Measurements from ENCODE around the gene PKDCC.

PKDCC gene, protein sequence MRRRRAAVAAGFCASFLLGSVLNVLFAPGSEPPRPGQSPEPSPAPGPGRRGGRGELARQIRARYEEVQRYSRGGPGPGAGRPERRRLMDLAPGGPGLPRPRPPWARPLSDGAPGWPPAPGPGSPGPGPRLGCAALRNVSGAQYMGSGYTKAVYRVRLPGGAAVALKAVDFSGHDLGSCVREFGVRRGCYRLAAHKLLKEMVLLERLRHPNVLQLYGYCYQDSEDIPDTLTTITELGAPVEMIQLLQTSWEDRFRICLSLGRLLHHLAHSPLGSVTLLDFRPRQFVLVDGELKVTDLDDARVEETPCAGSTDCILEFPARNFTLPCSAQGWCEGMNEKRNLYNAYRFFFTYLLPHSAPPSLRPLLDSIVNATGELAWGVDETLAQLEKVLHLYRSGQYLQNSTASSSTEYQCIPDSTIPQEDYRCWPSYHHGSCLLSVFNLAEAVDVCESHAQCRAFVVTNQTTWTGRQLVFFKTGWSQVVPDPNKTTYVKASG

DNA sequence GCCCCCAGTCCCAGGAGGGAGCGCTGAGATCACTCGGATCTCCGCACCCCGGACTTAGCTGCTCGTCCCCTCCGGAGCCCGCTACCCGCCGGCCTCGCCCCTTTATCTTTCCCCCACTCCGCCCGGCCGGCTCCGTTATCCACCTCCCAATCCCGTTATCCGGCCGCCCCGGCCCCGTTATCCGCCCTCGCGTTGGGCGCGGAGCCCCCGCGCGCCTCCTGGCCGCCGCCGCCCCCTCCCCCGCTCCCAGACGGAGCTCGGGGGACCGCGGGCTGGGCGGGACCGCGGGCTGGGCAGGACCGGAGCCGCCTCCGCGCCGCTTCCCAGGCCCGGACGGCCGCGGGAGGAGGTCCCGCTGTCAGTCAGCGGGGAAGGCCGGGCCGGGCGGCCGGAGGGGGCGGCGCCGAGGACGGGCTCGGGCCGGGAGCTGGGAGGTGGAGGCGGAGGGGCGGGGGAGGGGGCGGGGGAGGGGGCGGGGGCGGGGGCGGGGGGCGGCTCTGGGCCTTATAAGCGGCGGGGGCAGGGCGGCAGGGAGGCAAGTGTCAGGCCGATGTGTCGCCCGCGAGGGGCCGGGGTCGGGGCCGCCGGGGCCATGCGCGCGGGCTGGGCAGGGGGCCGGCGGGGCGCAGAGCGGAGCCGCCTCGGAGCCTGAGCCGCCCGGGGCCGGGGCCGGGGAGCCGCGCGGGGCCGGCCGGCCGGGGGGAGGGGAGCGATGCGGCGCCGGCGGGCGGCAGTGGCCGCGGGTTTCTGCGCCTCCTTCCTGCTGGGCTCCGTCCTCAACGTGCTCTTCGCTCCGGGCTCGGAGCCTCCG is at the start of gene PKDCC:
Gene PKDCC (plus strand): TSS at position 534 of the 811 bp plus-strand sequence. CDS start 179 bp downstream, at position 713.
- DNase-seq, result peak in 45 of 51 donors; percentile 5 to 86 (median 62)

DNA sequence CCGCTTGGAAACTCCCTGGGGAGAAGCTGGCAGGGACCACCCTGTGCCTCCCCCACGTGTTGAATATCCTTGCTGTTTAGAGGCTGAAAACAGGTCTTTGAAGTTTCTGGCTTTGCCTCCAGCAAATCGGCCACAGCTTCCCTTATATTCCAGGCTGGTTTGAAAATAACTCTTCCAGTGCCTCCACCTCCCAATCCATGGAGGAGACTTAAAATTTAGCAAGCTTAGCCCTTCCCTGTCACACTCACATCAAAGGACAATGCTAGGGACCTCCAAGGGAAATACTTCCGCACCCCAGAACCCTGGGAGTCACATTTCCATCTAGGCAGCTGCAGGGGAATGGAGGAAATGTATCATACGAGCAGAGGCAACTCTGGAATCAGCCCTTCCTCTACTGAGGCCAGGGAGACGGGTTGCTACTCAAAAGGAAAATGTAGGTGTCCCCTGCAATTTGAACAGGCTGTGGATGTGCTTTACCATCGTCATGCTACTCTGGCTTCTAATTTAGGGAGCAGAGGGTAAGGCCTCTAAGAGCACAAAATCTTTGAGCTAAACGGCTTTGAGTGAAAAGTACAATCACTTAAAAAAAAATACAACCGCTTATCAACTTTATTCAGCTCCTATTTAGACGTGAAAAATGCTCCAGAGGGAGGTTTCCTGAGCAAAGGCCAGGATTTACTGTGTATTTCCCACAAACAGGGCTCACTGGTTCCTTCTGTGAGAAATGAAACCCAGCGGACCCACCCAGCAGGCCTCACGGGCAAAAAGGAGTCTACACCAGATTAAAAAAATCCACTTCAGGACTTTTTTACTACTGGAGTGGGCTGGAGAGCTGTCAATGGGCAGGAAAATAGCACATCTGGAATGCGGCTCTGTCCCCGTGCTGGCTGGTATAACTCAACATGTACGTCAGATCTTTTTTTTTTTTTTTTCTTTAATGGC is 49.4 kb upstream of the PKDCC start:
- no peak for DNase-seq

DNA sequence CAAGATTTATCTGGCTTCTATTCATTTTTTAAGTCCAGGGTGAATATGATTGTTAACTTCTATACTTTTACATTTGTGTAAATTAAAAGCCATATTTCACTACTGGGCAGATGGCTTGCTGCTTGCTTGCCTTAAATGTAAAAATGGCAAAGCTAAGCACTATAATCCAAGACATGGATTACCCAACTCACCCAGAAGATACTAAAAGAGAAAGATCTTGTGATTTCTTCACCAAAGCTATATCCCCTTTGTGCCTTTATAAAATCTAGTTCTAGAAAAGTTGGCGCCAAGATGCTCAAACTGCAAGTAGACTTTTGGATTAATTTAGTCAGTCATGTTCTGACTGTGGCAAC is 48.7 kb upstream of the PKDCC start:
- DNase-seq, result no peak

DNA sequence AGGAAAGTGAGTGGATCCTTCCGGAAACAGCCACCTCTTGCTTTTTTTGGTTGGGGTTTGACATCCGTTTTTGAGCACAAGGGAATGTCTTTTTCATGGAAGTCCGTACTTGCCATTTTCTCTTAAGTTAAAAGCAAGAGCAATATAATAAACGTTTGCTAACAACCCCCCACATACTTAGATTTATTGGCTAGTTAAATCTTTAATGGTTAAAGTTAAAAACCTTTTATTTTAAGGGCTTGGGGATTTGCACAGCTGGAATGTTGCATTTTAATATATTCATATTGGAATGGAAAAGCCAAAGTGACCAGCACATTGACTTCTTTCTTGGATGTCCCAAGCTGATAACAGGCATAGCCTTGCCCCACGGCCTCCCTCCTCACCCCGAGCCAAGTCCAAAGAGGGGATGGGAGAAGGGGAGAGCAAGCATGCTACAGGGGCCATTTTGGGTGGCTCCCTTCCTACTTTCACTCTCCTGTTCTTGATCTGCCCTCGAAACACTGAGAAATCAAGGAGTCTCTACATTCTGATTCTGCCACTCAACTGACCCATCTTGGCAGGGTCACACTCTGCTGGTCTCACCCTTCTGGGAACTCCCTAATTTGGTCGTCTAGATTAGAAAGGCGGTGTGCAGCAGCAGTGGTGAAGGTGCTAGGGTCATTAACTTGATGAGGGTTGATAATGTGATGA is 48.1 kb upstream of the PKDCC start:
- DNase-seq, result no peak

DNA sequence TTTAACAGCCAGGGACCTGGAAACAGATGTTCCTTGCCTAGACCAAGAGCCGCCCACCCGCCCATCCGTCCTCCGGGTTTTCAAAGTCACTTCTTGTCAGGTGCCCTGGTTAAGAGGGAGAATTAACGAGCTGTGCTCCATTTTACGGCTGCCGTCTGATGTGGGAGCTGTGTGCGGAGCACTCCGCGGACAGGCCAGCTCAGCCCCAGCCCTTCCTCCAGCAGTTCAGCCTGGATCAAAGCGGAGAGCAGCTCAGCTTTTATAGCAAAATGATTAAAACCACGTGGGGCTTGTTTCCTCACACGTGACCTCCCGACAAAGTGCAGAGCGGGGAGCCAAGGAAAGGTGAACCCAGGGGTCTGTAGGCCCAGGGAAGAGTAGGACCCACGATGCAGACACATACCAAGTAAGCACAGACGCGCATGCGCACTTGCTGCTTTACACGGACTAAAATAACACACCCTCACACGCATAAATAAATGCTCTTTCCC is 46.1 kb upstream of the PKDCC start:
- DNase-seq, result no peak

DNA sequence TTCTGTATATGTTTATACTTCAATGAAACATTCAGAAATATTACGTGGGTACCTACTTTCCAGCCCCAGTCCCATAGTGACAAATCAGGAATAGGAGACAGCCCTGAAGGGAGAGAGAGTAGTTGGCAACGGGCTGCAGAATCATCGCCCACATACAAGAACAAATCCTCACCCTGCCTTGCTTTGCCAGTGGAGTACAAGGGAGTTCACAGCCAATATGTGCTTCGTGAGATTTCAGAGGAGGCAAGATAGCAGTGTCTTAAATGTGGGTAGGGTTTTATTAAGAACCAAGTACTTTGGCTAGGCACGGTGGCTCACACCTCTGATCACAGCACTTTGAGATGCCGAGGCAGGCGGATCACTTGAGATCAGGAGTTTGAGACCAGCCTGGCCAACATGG is 40.3 kb upstream of the PKDCC start:
- no peak for DNase-seq

DNA sequence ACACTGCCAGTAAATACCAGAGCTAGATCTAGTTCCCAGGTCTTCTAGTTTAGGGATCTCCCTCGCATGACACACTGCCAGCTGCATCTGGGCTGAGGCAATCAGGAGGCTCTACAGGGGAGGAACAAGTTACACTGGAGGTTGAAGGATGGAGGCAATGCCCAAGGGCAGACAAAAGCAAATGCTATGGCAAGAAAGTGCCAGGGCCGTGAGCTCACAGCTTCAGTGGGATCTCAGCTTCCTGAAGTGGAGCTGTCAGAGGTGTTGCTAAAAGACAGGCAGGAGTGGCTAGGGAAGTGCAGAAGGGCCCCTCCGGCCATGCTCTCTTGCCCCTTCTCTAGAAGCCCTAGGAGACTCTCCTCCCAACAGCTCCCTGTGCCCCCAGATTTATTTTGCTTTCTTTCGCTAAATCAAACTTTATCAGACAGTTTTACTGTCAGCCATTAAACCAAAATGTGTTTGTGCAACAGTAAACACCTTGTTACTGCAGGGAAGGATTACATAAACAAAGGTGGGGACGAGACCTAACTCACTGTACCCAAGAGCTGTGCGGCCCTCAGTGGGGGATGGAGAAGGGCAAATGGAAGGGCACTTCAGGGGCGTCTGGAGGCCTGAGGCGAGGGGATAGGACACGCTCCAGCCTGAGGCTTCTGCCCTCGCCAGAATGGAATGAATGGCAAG is 39.4 kb upstream of the PKDCC start:
- DNase-seq, result no peak

DNA sequence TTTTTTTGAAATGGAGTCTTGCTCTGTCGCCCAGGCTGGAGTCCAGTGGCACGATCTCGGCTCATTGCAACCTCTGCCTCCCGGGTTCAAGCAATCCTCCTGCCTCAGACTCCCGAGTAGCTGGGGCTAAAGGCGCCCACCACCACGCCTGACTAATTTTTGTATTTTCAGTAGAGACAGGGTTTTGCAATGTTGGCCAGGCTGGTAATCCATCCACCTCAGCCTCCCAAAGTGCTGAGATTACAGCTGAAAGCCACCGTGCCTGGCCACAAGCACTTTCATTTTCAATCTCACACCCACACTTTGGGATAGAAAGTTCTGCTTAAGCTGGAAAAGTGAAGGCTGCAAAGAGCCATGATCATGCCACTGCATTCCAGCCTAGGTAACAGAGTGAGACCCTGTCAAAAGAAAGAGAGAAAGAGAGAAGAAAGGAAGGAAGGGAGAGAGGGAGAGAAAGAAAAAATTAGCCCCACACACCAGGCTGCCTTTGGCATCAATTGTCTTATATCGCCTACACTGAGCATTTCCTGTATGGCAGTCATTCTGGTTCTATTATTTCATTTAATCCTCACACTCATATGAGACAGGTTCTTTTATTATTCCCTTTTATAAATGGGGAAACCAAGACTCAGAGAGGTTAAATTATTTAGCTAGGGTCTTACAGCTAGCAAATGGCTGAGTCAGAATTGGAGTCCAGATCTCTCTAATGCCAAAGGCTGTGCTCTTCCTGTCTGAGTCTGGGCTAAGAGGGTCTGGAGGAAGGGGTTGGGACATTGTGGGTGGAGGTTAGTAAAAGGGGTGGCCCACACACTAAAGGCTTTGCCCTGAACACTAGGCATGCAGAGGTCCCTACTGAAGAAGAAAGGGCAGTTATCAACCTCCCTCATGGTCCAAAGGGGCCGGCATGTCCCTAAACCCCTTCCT is 37.9 kb upstream of the PKDCC start:
- DNase-seq, result no peak

DNA sequence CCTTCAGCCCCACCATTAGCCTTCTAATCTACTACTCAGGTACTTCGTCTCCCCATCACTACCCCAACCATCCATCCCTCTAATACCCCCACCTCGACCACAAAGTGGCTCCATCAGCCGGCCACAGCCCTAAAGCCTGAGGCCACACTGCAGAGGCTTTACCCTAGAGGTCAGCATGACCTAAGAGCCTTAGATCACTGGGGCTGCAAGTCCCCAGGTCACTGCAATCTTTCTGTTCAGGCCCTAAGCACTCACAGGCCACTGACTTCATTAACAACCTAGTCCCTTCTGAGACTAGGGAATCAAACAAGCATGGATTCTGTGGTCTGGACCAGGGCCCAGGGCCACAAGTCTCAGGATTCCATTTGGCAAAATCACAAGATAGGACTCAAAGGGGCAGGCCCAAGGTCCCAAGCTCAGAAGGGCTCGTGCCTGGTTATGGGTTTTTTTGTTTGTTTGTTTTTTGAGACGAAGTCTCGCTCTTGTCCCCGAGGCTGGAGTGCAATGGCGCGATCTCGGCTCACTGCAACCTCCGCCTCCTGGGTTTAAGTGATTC is 37.0 kb upstream of the PKDCC start:
- no peak for DNase-seq

DNA sequence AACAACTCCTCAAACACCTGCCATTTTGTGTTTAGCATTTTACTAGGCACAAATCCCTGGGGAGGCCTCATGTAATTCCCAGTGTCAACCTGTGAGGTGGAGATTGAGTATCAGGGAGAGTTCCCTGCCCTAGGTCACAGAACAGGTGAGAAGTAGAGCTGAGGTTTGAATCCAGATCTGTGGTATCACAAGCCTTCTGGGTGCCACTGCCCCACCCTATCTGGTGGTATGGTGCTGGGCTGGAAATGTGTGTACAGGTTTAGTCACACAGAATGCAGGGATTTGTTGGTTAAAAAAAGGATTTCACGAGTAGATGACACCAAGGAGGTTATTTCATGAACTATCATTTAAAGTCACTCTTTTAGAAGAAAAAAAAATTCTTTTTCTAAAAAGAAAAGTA is 35.7 kb upstream of the PKDCC start:
- no peak for DNase-seq

DNA sequence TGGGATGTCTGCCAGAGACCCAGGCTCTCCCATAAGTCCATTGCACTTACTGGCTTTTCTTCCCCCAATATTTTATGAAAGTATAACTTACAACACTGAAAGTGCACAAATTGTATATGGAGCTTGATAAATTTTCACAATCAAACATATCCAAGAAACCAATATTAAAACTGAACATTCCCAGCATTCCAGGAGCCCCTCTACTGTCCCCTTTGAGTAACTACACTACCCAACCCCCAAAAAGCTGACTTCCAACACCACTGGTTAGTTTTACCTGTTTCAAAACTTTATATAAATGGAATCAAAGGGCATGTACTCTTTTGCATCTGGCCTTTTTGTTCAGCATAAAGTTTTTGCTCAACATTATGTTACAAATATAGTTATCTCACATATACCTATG is 35.2 kb upstream of the PKDCC start:
- DNase-seq, result no peak

DNA sequence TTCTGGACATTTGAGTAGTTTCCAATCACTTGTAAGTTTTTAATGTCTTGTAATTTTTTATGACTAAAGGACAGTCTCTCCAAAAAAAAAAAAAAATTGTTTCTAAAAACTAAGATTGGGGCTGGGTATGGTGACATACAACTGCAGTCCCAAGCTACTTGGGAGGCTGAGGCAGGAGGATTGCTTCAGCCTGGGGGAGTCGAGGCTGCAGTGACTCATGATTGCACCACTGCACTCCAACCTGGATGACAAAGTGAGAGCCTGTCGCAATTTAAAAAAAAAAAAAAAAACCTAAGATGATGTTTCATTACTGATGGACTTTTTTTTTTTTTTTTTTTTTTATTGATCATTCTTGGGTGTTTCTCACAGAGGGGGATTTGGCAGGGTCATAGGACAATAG is 34.4 kb upstream of the PKDCC start:
- DNase-seq, result no peak

DNA sequence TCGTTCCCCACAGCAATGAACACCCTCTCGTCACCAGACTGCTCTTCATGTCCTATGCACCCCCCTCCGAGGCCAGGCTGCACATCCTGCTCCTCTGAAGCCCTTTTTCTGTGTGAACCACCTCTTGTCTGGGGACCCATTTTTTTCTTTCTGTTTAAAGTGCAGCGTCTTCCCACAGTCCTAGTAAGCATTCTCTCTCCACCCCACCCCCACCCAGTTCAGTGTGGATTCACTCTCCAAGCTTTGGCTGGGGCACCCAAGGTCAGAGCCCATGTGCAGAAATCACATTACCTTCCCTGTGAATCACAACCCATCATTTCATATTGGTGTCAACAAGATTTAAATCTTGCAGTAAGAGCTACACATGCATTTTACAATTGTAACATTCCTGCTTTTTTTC is 26.4 kb upstream of the PKDCC start:
- no peak for DNase-seq

DNA sequence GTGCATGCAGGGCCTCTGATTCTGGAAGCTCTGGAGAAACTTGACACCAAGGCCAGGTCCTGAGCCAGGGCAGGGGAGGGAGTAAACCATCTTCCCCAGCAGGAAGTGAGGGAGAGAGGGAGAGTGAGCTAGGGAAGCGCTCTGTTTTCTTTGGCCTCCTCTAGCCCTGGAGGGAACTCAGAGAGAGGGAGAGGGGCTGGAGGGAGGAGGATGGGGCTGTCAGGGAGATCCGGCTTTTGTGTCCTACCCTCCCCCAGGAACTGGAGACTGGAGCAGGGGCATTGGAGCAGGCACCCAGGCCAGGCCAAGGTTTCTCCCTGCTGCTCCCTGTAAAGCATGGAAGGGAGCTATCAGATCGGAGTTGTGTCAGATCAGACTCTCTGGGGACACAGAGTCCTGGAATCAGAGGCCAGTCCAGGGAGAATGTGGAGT is 22.7 kb upstream of the PKDCC start:
- DNase-seq, result no peak

DNA sequence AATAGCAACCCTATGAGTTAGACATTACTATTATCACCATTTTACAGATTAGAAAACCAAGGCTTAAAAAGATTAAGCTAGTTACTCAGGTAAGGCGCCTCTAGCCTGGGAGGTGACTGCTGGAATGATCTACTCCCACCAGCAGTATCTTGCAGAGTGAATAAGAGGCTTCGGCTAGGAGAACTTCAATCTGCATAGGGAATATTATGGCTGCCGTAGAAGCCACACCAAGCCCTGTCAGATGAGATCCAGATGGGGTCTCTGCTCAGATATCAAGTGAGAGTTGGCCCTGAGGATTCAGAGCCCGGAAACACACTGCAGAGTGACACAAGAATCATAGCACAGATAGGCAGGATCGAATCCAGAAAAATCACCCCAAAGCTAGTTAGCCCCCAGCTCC is 21.5 kb upstream of the PKDCC start:
- no peak for DNase-seq

DNA sequence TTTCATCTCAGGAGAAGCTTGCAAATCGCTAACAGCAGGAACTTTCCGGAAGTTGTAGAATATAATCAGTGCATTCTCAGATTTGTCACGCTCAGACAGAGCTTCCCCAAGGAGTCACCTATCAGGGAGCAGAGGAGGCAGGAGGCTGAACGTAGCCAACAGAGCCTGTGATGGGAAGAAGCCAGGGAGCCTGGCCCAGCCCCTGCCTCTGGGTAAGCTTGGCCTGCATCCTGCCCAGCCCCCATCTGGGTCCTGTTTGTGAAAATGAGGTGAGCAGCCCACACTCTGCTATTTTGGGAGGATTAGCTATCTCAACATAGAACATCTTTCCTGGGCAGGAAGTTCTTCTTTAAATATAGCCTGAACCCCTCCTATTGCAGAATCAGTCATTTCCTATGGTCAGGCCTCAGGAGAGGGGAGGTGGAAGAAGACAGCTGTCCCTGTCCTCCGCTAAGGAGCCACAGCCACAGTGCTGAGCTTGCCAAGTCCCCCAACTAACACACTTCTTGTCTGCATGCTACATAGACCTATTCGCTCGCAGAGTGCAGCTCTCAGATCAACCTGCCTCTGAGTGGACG is 19.2 kb upstream of the PKDCC start:
- DNase-seq, result peak in 1 of 51 donors; percentile 41

DNA sequence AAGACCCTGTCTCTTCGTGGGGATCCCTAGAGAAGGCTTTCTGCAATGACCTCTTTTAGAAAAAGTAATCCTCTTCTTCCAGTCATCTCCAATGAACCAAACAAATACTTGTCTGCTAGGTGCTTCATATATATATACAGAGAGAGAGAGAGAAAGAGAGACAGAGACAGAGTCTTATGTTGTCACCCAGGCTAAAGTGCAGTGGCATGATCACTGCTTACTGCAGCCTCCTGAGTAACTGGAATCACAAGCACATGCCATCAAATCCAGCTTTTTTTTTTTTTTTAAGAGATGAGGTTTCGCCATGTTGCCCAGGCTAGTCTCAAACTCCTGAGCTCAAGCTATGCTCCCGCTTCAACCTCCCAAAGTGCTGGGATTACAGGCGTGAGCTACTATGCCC is 18.6 kb upstream of the PKDCC start:
- no peak for DNase-seq

DNA sequence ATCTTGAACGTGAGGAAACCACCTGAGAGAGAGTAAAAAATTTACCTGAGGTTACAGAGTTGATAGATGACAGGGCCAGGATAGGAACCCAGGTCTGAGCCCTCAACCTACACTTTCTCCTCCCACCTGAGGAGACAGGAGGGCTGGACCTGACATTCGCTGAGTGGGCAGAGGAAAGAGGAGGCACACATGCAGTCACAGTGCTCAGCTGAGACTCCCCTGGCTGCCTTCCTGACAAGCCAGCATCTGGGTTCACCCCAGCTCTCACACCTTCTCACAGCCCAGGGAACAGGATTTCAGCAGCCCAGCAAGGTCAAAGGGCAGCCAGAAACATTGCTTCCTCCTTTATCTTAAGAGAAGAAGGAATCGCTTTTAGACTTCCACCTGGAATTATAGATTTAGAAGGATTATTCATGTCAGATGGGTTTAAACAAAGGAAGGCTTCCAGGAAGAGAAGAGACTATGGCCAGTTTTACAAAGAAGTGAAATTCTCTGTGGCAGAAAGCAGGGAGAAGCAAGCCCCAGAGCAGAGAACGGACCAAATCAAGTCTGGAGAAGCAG is 18.1 kb upstream of the PKDCC start:
- DNase-seq, result no peak
